Upper lobe of left lung (tissue), 4 donors: ENCODE results near the gene DDX1.

ENCODE experiments used
- CTCF ChIP-seq, 6 experiments: fragments of 450-650 bp in 4 of 6; fragments of 200-600 bp in 2 of 6; sonication (generic) in 2 of 6; IDR thresholded peaks; one replicate each; pipeline ENCODE4 v1.5.1; 2016 to 2019; ENCODE audit warnings: antibody characterized with exemption in 6 of 6
- EP300 ChIP-seq, 4 donors: sonication (generic); formaldehyde crosslinking; IDR thresholded peaks; one replicate each; pipeline ENCODE4 v1.5.1; 2017; ENCODE audit warnings: antibody characterized with exemption in 4 of 4, control low read depth in 2 of 4
- POLR2A ChIP-seq, 4 donors: fragments of 450-650 bp; IDR thresholded peaks; one replicate each; pipeline ENCODE4 v1.5.1; 2016 to 2017; ENCODE audit warnings: antibody characterized with exemption in 4 of 4, mild to moderate bottlenecking in 2 of 4
- POLR2AphosphoS5 ChIP-seq, 2 donors: sonication (generic); formaldehyde crosslinking; IDR thresholded peaks; one replicate each; pipeline ENCODE4 v1.5.1; 2017; ENCODE audit warnings: antibody characterized with exemption in 2 of 2

- TF ChIP-seq CTCF (IDR thresholded peaks at IDR 0.05) (no peak), POLR2A (IDR thresholded peaks at IDR 0.05) (no peak), EP300 (IDR thresholded peaks at IDR 0.05) (no peak), POLR2AphosphoS5 (IDR thresholded peaks at IDR 0.05) (no peak)
These were observed 48.6 kb upstream of the DDX1 start for GRCh38 chr2:15543053-15543452.
